NCI-H510A treated with DMSO at 0.1 percent for 48 hours (cell line): Measurements from ENCODE around the gene SMOC1.

Experiments used
- DNase-seq: peaks from one replicate; lab custom pipeline; 2025; lab: John Stamatoyannopoulos, UW

The SMOC1 gene

GRCh38 chr14:69982886-69983285 lies 103.7 kb downstream of the SMOC1 start:
- DNase-seq, result no peak

- no peak for DNase-seq
Observed at GRCh38 chr14:69983317-69983716, 104.1 kb downstream of the SMOC1 start.

- DNase-seq, result no peak
Observed at GRCh38 chr14:69985463-69985862, 106.2 kb downstream of the SMOC1 start.

GRCh38 chr14:69986336-69986735 lies 107.1 kb downstream of the SMOC1 start:
- DNase-seq, result no peak

- DNase-seq, result no peak
Observed at GRCh38 chr14:69987406-69988121, 108.3 kb downstream of the SMOC1 start.

GRCh38 chr14:69988979-69989378 lies 109.8 kb downstream of the SMOC1 start:
- DNase-seq, result no peak

- no peak for DNase-seq
Observed at GRCh38 chr14:69989622-69990021, 110.4 kb downstream of the SMOC1 start.

GRCh38 chr14:69990323-69990722 lies 111.1 kb downstream of the SMOC1 start:
- no peak for DNase-seq

GRCh38 chr14:69991422-69991821 lies 112.2 kb downstream of the SMOC1 start:
- DNase-seq, result no peak

GRCh38 chr14:69992564-69992963 lies 113.3 kb downstream of the SMOC1 start:
- DNase-seq, result no peak

GRCh38 chr14:69993326-69993725 lies 114.1 kb downstream of the SMOC1 start:
- no peak for DNase-seq

- DNase-seq, result no peak
Observed at GRCh38 chr14:69994002-69994401, 114.8 kb downstream of the SMOC1 start.

- DNase-seq, result no peak
Observed at GRCh38 chr14:69996216-69996615, 117.0 kb downstream of the SMOC1 start.

GRCh38 chr14:69997849-69998248 lies 118.6 kb downstream of the SMOC1 start:
- DNase-seq, result no peak

GRCh38 chr14:69999261-69999674 lies 120.1 kb downstream of the SMOC1 start:
- DNase-seq, result peak; percentile 87

- no peak for DNase-seq
Observed at GRCh38 chr14:70000601-70001000, 121.4 kb downstream of the SMOC1 start.

GRCh38 chr14:70002589-70003346 lies 123.6 kb downstream of the SMOC1 start:
- DNase-seq, result no peak

- DNase-seq, result no peak
Observed at GRCh38 chr14:70004791-70005190, 125.6 kb downstream of the SMOC1 start.

- DNase-seq, result no peak
Observed at GRCh38 chr14:70005281-70005805, 126.1 kb downstream of the SMOC1 start.

- DNase-seq, result no peak
Observed at GRCh38 chr14:70006699-70007098, 127.5 kb downstream of the SMOC1 start.

GRCh38 chr14:70008284-70009262 lies 129.4 kb downstream of the SMOC1 start:
- no peak for DNase-seq

GRCh38 chr14:70009961-70010360 lies 130.7 kb downstream of the SMOC1 start:
- DNase-seq, result peak; percentile 21
